ENCODE measurements around the gene C1orf122.

- TF ChIP-seq CTCF (conservative IDR thresholded peaks at IDR 0.05; ENCODE audit: low read depth, low read length) (no peak), POLR2A (IDR thresholded peaks at IDR 0.05; ENCODE audit: low read depth, low read length) (no peak), RFX5 (IDR thresholded peaks at IDR 0.05; ENCODE audit: low read depth, low read length) (no peak), BHLHE40 (IDR thresholded peaks at IDR 0.05; ENCODE audit: low read depth, low read length) (no peak), MAZ (IDR thresholded peaks at IDR 0.05; ENCODE audit: borderline replicate concordance, low read depth, low read length) (no peak), USF2 (IDR thresholded peaks at IDR 0.05; ENCODE audit: low read depth, low read length) (no peak), MXI1 (IDR thresholded peaks at IDR 0.05; ENCODE audit: borderline replicate concordance, low read depth, low read length) (no peak), CHD1 (IDR thresholded peaks at IDR 0.05; ENCODE audit: low read depth, low read length) (no peak), MAFK (IDR thresholded peaks at IDR 0.05; ENCODE audit: low read depth, low read length) (no peak), ELK1 (IDR thresholded peaks at IDR 0.05; ENCODE audit: borderline replicate concordance, low read depth, low read length) (no peak), RCOR1 (IDR thresholded peaks at IDR 0.05; ENCODE audit: insufficient replicate concordance, low read length) (no peak), RAD21 (IDR thresholded peaks at IDR 0.05; ENCODE audit: low read length) (no peak)
Measured at GRCh38 chr1:37778654-37779053, 28.9 kb upstream of the C1orf122 start.
